Upper lobe of left lung (tissue), 6 donors: Measurements from ENCODE around the gene PDE4B. TPM values are rescaled to one million over a fixed set of nuclear protein-coding genes. Genes with fewer than 3 reads are reported as not detected.
A peak's percentile ranks its signal among the peaks of the same experiment; 100 is the strongest.

Experiments used
- ATAC-seq, 2 donors: fragments of 200-7000 bp; cut with Tn5 transposase; one replicate each; pipeline ENCODE4 v1.9.1; 2022; ENCODE audit warnings: mild to moderate bottlenecking in 2 of 2, moderate library complexity in 2 of 2; ENCODE audit not compliant: low FRiP score in 2 of 2
- DNase-seq, 2 donors: peaks; one replicate each; pipeline ENCODE4 v3.0.0-alpha.2; 2019 to 2020
- H3K27ac ChIP-seq, 4 donors: fragments of 200-600 bp; sonication (generic); one replicate each; pipeline ENCODE4 v1.5.1; 2016 to 2019
- H3K27me3 ChIP-seq, 4 donors: fragments of 200-600 bp; sonication (generic); one replicate each; pipeline ENCODE4 v1.5.1; 2017 to 2019
- H3K36me3 ChIP-seq, 4 donors: fragments of 200-600 bp; sonication (generic); one replicate each; pipeline ENCODE4 v1.5.1; 2016 to 2019
- H3K4me1 ChIP-seq, 4 donors: fragments of 200-600 bp; sonication (generic); one replicate each; pipeline ENCODE4 v1.5.1; 2018 to 2019
- H3K4me3 ChIP-seq, 4 donors: fragments of 200-600 bp; sonication (generic); one replicate each; pipeline ENCODE4 v1.5.1; 2017 to 2019; ENCODE audit warnings: mild to moderate bottlenecking in 2 of 4, moderate library complexity in 1 of 4
- H3K9me3 ChIP-seq, 4 donors: fragments of 200-600 bp; sonication (generic); one replicate each; pipeline ENCODE4 v1.5.1; 2018 to 2019
- CTCF ChIP-seq, 6 experiments: fragments of 450-650 bp in 4 of 6; fragments of 200-600 bp in 2 of 6; sonication (generic) in 2 of 6; IDR thresholded peaks; one replicate each; pipeline ENCODE4 v1.5.1; 2016 to 2019; ENCODE audit warnings: antibody characterized with exemption in 6 of 6
- EP300 ChIP-seq, 4 donors: sonication (generic); formaldehyde crosslinking; IDR thresholded peaks; one replicate each; pipeline ENCODE4 v1.5.1; 2017; ENCODE audit warnings: antibody characterized with exemption in 4 of 4, control low read depth in 2 of 4
- POLR2A ChIP-seq, 4 donors: fragments of 450-650 bp; IDR thresholded peaks; one replicate each; pipeline ENCODE4 v1.5.1; 2016 to 2017; ENCODE audit warnings: antibody characterized with exemption in 4 of 4, mild to moderate bottlenecking in 2 of 4
- POLR2AphosphoS5 ChIP-seq, 2 donors: sonication (generic); formaldehyde crosslinking; IDR thresholded peaks; one replicate each; pipeline ENCODE4 v1.5.1; 2017; ENCODE audit warnings: antibody characterized with exemption in 2 of 2
- WGBS, 2 donors: methylation state at CpG; one replicate each; pipeline ENCODE4 v1.1.5; 2017 to 2018; 5-methylcytosine and 5-hydroxymethylcytosine counted together
- total RNA-seq, 6 donors: library from RNA; depleted of rRNA in 4 of 6; stranded (reverse); fragments of >200 nt in 4 of 6; gene quantifications; one replicate each; pipeline versions ENCODE4 v1.1.0 to v1.2.1, GENCODE V29; 2016 to 2021
- donor health status: DM: no; HTN: no; CAD: no; lungs with moderate emphysema.
- donor health status: DM: no; HTN: yes; CAD: no; lungs with severe emphysema.

The PDE4B gene
- total RNA-seq, 6 donors from 2014 or later: 8.1 to 61.6 (median 15.9) TPM

- no peak for ATAC-seq
- Histone ChIP-seq H3K27me3 (no peaks in the 10 kb centered on the region), H3K4me3 (no peak overlapping the region), H3K9me3 (no peaks in the 10 kb centered on the region), H3K4me1 (no peaks in the 10 kb centered on the region), H3K36me3 (no peaks in the 10 kb centered on the region), H3K27ac (no peak overlapping the region)
- TF ChIP-seq EP300 (IDR thresholded peaks at IDR 0.05) (no peak), CTCF (IDR thresholded peaks at IDR 0.05) (no peak), POLR2A (IDR thresholded peaks at IDR 0.05) (no peak), POLR2AphosphoS5 (IDR thresholded peaks at IDR 0.05) (no peak)
- DNase-seq: no peak
Observed at GRCh38 chr1:66214901-66215300, 422.2 kb downstream of the PDE4B start.

- no peaks in the 10 kb centered on the region for H3K27me3 ChIP-seq
- ATAC-seq: peak in 1 of 2 donors; percentile 64
- no peaks in the 10 kb centered on the region for H3K9me3 ChIP-seq
- H3K36me3 ChIP-seq: no peaks in the 10 kb centered on the region
- no peak overlapping the region for H3K4me3 ChIP-seq
- H3K27ac ChIP-seq: no peak overlapping the region
- no peaks in the 10 kb centered on the region for H3K4me1 ChIP-seq
- no peak for DNase-seq
- no peak for TF ChIP-seq EP300 (IDR thresholded peaks at IDR 0.05)
- WGBS, 2 donors: 100% methylated on average over 1 of the region's 1 CpG
Observed at GRCh38 chr1:66217021-66217420, 424.3 kb downstream of the PDE4B start.

GRCh38 chr1:66217561-66217960 is 424.9 kb downstream of the PDE4B start:
- no peaks in the 10 kb centered on the region for H3K27me3 ChIP-seq
- TF ChIP-seq POLR2A (IDR thresholded peaks at IDR 0.05) (no peak), POLR2AphosphoS5 (IDR thresholded peaks at IDR 0.05) (no peak), EP300 (IDR thresholded peaks at IDR 0.05) (no peak), CTCF (IDR thresholded peaks at IDR 0.05) (no peak)
- WGBS, 2 donors: 97 to 99% methylated on average over 2 of the region's 2 CpGs

GRCh38 chr1:66220477-66220876 is 427.8 kb downstream of the PDE4B start:
- 18 to 25% methylated on average over 1 of the region's 1 CpG for WGBS, 2 donors
- no peak for DNase-seq
- H3K36me3 ChIP-seq: no peaks in the 10 kb centered on the region

More at GRCh38 chr1:66217561-66217960, 424.9 kb downstream of the PDE4B start:
- Histone ChIP-seq H3K4me3 (no peak overlapping the region), H3K36me3 (no peaks in the 10 kb centered on the region), H3K9me3 (no peaks in the 10 kb centered on the region), H3K4me1 (no peaks in the 10 kb centered on the region), H3K27ac (no peak overlapping the region)
- DNase-seq (no peak), ATAC-seq (no peak)

GRCh38 chr1:66223681-66224080 is 431.0 kb downstream of the PDE4B start:
- no peaks in the 10 kb centered on the region for H3K4me1 ChIP-seq
- DNase-seq: no peak
- no peak overlapping the region for H3K4me3 ChIP-seq
- no peaks in the 10 kb centered on the region for H3K36me3 ChIP-seq
- no peak overlapping the region for H3K27ac ChIP-seq
- ATAC-seq: no peak
- WGBS, 2 donors: 85 to 86% methylated on average over 3 of the region's 3 CpGs
- no peaks in the 10 kb centered on the region for H3K27me3 ChIP-seq
- H3K9me3 ChIP-seq: no peaks in the 10 kb centered on the region
- no peak for TF ChIP-seq POLR2A (IDR thresholded peaks at IDR 0.05)
- TF ChIP-seq CTCF (IDR thresholded peaks at IDR 0.05): no peak
- no peak for TF ChIP-seq POLR2AphosphoS5 (IDR thresholded peaks at IDR 0.05)
- no peak for TF ChIP-seq EP300 (IDR thresholded peaks at IDR 0.05)

More at GRCh38 chr1:66220477-66220876, 427.8 kb downstream of the PDE4B start:
- no peak for ATAC-seq
- H3K27ac ChIP-seq: no peak overlapping the region
- no peaks in the 10 kb centered on the region for H3K27me3 ChIP-seq
- no peak for TF ChIP-seq CTCF (IDR thresholded peaks at IDR 0.05)
- no peak for TF ChIP-seq POLR2A (IDR thresholded peaks at IDR 0.05)
- TF ChIP-seq POLR2AphosphoS5 (IDR thresholded peaks at IDR 0.05): no peak
- TF ChIP-seq EP300 (IDR thresholded peaks at IDR 0.05): no peak
- H3K9me3 ChIP-seq: no peaks in the 10 kb centered on the region
- no peak overlapping the region for H3K4me3 ChIP-seq
- no peaks in the 10 kb centered on the region for H3K4me1 ChIP-seq
